Fibroblast of lung (primary cell): ENCODE measurements around the gene FTO. TPM values are rescaled to one million over a fixed set of nuclear protein-coding genes. Genes with fewer than 3 reads are reported as not detected.

ENCODE experiments used
- DNase-seq, 2 donors: peaks; one replicate each; pipeline versions ENCODE4 v3.0.0 to v3.0.0-alpha.2; 2010; ENCODE audit warnings: low read depth in 2 of 2
- H2AFZ ChIP-seq: 2 replicates; pipeline ENCODE4 v1.5.1; 2012; ENCODE audit warnings: low read length, control low read depth, inconsistent platforms
- H3K27ac ChIP-seq: 2 replicates; pipeline ENCODE4 v1.5.1; 2011; ENCODE audit warnings: low read length, control low read depth; ENCODE audit not compliant: insufficient read depth
- H3K27me3 ChIP-seq: 2 replicates; pipeline ENCODE4 v1.5.1; 2011; ENCODE audit warnings: mild to moderate bottlenecking, low read length; ENCODE audit not compliant: control insufficient read depth, insufficient read depth
- H3K36me3 ChIP-seq: 2 replicates; pipeline ENCODE4 v1.5.1; 2011; ENCODE audit warnings: low read length; ENCODE audit not compliant: control insufficient read depth, insufficient read depth
- H3K4me1 ChIP-seq: 2 replicates; pipeline ENCODE4 v1.5.1; 2011; ENCODE audit warnings: low read length; ENCODE audit not compliant: control insufficient read depth, insufficient read depth; ENCODE audit errors: extremely low read depth
- H3K4me2 ChIP-seq: 2 replicates; pipeline ENCODE4 v1.5.1; 2011; ENCODE audit warnings: low read length, control low read depth; ENCODE audit not compliant: insufficient read depth; ENCODE audit errors: extremely low read depth
- H3K4me3 ChIP-seq, 4 experiments: fragments of 200-600 bp in 1 of 4; sonication (generic) in 1 of 4; replicated peaks in 1 of 4; 2 replicates each; pipeline ENCODE4 v1.5.1; 2011 to 2016; ENCODE audit warnings: low read length in 4 of 4, low read depth in 3 of 4, mild to moderate bottlenecking in 3 of 4, control low read depth in 2 of 4, inconsistent platforms in 1 of 4, mixed read lengths in 1 of 4; ENCODE audit not compliant: insufficient read depth in 1 of 4; ENCODE audit errors: control extremely low read depth in 1 of 4
- H3K79me2 ChIP-seq: 2 replicates; pipeline ENCODE4 v1.5.1; 2012; ENCODE audit warnings: mild to moderate bottlenecking, low read length, inconsistent platforms; ENCODE audit not compliant: control insufficient read depth, insufficient read depth
- H3K9ac ChIP-seq: 2 replicates; pipeline ENCODE4 v1.5.1; 2011; ENCODE audit warnings: mild to moderate bottlenecking, low read length, control low read depth; ENCODE audit not compliant: insufficient read depth
- H3K9me3 ChIP-seq: 2 replicates; pipeline ENCODE4 v1.5.1; 2012; ENCODE audit warnings: low read depth, low read length; ENCODE audit not compliant: control insufficient read depth, insufficient read depth
- H4K20me1 ChIP-seq: 2 replicates; pipeline ENCODE4 v1.5.1; 2011; ENCODE audit warnings: low read length; ENCODE audit not compliant: control insufficient read depth, insufficient read depth; ENCODE audit errors: extremely low read depth
- CTCF ChIP-seq, 2 donors: IDR thresholded peaks in 1 of 2; conservative IDR thresholded peaks in 1 of 2; 1 replicate in 1 of 2; 2 replicates in 1 of 2; pipeline ENCODE4 v1.5.1; 2011 to 2012; ENCODE audit warnings: low read length in 2 of 2, control low read depth in 1 of 2, inconsistent platforms in 1 of 2, low read depth in 1 of 2, mild to moderate bottlenecking in 1 of 2
- EZH2 ChIP-seq: IDR thresholded peaks from 2 replicates; pipeline ENCODE4 v1.5.1; 2012; ENCODE audit warnings: low read length, control low read depth, mild to moderate bottlenecking; ENCODE audit errors: missing control alignments
- polyA plus RNA-seq, 2 donors: library from polyadenylated mRNA; depleted of rRNA in 1 of 2; stranded (reverse) in 1 of 2; unstranded in 1 of 2; fragments of >200 nt; gene quantifications; 2 replicates each; pipeline ENCODE4 v1.2.1, GENCODE V29; 2011 to 2012; ENCODE audit warnings: missing spikeins in 1 of 2
- total RNA-seq: library from RNA; depleted of rRNA; stranded (reverse); fragments of >200 nt; gene quantifications from 2 replicates; pipeline ENCODE4 v1.2.1, GENCODE V29; 2014

Gene FTO
- total and polyA plus RNA-seq, 2 donors (not counting 1 experiment from before 2014, with no cell fraction given): 61.1 to 97.6 TPM

DNA sequence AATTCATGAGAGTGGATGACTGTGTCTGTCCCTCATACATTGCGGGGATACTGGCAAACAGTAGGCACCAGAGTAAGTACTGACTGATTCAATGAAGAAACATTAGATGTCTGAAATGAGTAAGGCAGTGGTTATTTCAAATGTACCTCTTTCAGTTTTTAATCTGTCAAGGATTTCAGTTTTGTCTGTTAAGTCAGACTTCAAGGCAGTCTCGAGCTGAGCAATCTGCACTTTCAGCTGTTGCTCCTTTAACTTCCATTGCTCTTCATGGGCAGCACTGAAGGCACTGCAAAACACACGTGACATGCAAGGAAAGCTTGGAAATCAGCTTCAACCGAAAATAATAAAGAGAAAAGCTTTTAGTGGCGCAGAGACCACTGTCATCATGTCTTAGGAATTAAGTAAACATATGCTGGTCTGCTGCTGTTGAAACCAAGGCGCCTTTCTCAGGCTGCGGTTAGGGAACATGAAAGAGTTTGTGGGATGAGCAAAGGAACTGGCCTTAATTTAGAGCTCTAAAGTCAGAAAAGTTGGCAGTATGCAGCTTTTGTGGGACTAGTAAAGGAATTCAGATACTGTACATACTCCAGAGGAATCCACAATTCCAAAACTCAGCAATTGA is 39.1 kb upstream of the FTO start:
- H2AFZ ChIP-seq: peak overlapping the region; percentile 24
- peak overlapping the region; percentile 49 for H3K27ac ChIP-seq
- H3K9ac ChIP-seq: no peak overlapping the region
- H3K4me2 ChIP-seq: peak overlapping the region; percentile 66
- H3K4me1 ChIP-seq: peaks cover 5% of the 10 kb centered on the region
- peak overlapping the region in 3 of 4 experiments; percentile 11 to 15 (median 14) for H3K4me3 ChIP-seq
- no peaks in the 10 kb centered on the region for H4K20me1 ChIP-seq
- no peaks in the 10 kb centered on the region for H3K79me2 ChIP-seq
- DNase-seq: peak; percentile 74 to 97
- TF ChIP-seq EZH2: no peak
- no peak for TF ChIP-seq CTCF (conservative IDR thresholded peaks at IDR 0.05 in 1 of 2, IDR thresholded peaks at IDR 0.05 in 1 of 2; ENCODE audit: low read depth in 1 of 2, low read length in 2 of 2)
- H3K27me3 ChIP-seq: no peaks in the 10 kb centered on the region
- no peaks in the 10 kb centered on the region for H3K36me3 ChIP-seq
- no peaks in the 10 kb centered on the region for H3K9me3 ChIP-seq

- DNase-seq: peak in 1 of 2 donors; percentile 49
- Histone ChIP-seq H4K20me1 (no peaks in the 10 kb centered on the region), H3K4me2 (no peak overlapping the region), H3K9me3 (no peaks in the 10 kb centered on the region), H3K27me3 (no peaks in the 10 kb centered on the region), H3K27ac (no peak overlapping the region), H2AFZ (no peak overlapping the region), H3K36me3 (no peaks in the 10 kb centered on the region), H3K9ac (no peak overlapping the region), H3K4me1 (peaks cover 5% of the 10 kb centered on the region), H3K4me3 (no peak overlapping the region), H3K79me2 (no peaks in the 10 kb centered on the region)
- TF ChIP-seq EZH2 (no peak), CTCF (conservative IDR thresholded peaks at IDR 0.05 in 1 of 2, IDR thresholded peaks at IDR 0.05 in 1 of 2; ENCODE audit: low read depth in 1 of 2, low read length in 2 of 2) (no peak)
These were observed 37.1 kb upstream of the FTO start for GRCh38 chr16:53666786-53667415.

- no peak overlapping the region for H2AFZ ChIP-seq
- no peaks in the 10 kb centered on the region for H3K27me3 ChIP-seq
- no peak for TF ChIP-seq EZH2
- no peak for TF ChIP-seq CTCF (conservative IDR thresholded peaks at IDR 0.05 in 1 of 2, IDR thresholded peaks at IDR 0.05 in 1 of 2; ENCODE audit: low read depth in 1 of 2, low read length in 2 of 2)
- DNase-seq: no peak
- H3K9me3 ChIP-seq: no peaks in the 10 kb centered on the region
- no peak overlapping the region for H3K4me2 ChIP-seq
- H3K9ac ChIP-seq: no peak overlapping the region
- H3K4me1 ChIP-seq: peaks cover 5% of the 10 kb centered on the region
- H4K20me1 ChIP-seq: no peaks in the 10 kb centered on the region
- no peaks in the 10 kb centered on the region for H3K79me2 ChIP-seq
- H3K36me3 ChIP-seq: no peaks in the 10 kb centered on the region
- H3K27ac ChIP-seq: no peak overlapping the region
- no peak overlapping the region for H3K4me3 ChIP-seq
These were observed 35.1 kb upstream of the FTO start for GRCh38 chr16:53668869-53669268.
